Testis (tissue), 3 donors: ENCODE results near the gene DLX3. TPM values are rescaled to one million over a fixed set of nuclear protein-coding genes. Genes with fewer than 3 reads are reported as not detected.

Experiments
- DNase-seq: peaks from one replicate; pipeline ENCODE4 v3.0.0-alpha.2; 2019
- H3K27ac ChIP-seq, 2 donors: fragments of 200-600 bp; sonication (generic); one replicate each; pipeline ENCODE4 v1.5.1; 2019
- H3K27me3 ChIP-seq: fragments of 200-600 bp; sonication (generic); one replicate; pipeline ENCODE4 v1.5.1; 2019
- H3K36me3 ChIP-seq: fragments of 200-600 bp; sonication (generic); one replicate; pipeline ENCODE4 v1.5.1; 2017; ENCODE audit warnings: low read depth; ENCODE audit errors: missing control alignments
- H3K4me1 ChIP-seq: fragments of 200-600 bp; sonication (generic); one replicate; pipeline ENCODE4 v1.5.1; 2019
- H3K4me3 ChIP-seq, 2 donors: fragments of 200-600 bp; sonication (generic); one replicate each; pipeline ENCODE4 v1.5.1; 2017 to 2019
- H3K9me3 ChIP-seq: fragments of 200-600 bp; sonication (generic); one replicate; pipeline ENCODE4 v1.5.1; 2017
- POLR2A ChIP-seq: fragments of 450-650 bp; IDR thresholded peaks from one replicate; pipeline ENCODE4 v1.6.1; 2017; ENCODE audit warnings: antibody characterized with exemption, mild to moderate bottlenecking, moderate library complexity
- WGBS, 2 donors: methylation state at CpG; one replicate each; pipeline ENCODE4 v1.1.5; 2018; 5-methylcytosine and 5-hydroxymethylcytosine counted together
- intact Hi-C: fragments of 100-400 bp; cut with DNase I; formaldehyde crosslinking; loops from one replicate; pipeline ENCODE4 v1.15.1; 2023; ENCODE audit warnings: low total_unique reads
- polyA plus RNA-seq: library from polyadenylated mRNA; stranded (reverse); fragments of 350-450 nt; fragmentation: Illumina TruSeq; extraction: RNeasy Lipid Tissue Mini Kit (QIAGEN cat#74804); gene quantifications from one replicate; pipeline ENCODE4 v1.2.3, GENCODE V29; 2014; ENCODE audit warnings: low read depth, low replicate concordance; ENCODE audit not compliant: insufficient read depth
- total RNA-seq, 2 donors: library from RNA; depleted of rRNA; stranded (reverse); fragments of >200 nt; gene quantifications; one replicate each; pipeline ENCODE4 v1.2.3, GENCODE V29; 2016
- TF ChIP-seq, protein P1 (sequence below), 3 experiments: fragments of 450-650 bp in 2 of 3; fragments of 200-600 bp in 1 of 3; sonication (generic) in 1 of 3; IDR thresholded peaks; one replicate each; pipeline ENCODE4 v1.5.1; 2016 to 2019; ENCODE audit warnings: antibody characterized with exemption in 3 of 3, mild to moderate bottlenecking in 2 of 3, moderate library complexity in 1 of 3

The DLX3 gene
- total and polyA plus RNA-seq, 3 donors from 2014 or later = 1.0 to 1.5 (median 1.4) TPM

DNA sequence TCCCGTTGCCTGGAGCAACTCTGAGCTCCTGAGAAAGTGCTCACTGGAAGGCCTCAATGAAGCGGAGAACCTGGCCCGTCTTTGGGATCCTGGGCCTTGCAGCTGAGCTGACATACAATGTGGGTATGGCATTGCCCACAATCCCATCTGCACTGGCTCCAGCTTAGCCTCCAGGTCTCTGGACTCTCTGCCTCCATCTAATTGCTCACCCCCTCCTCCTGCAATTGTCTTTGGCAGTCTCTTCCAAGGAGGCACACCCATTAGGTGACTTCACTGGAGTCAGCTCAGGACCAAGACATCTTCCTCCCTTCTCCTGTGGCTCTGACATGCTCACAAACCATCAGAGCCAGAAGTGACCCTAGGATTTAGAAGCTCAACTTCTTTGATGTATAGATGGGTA, 24.5 kb downstream of the DLX3 start:
- H3K4me1 ChIP-seq = peaks cover 21% of the 10 kb centered on the region
- H3K27ac ChIP-seq = no peak overlapping the region
- WGBS, 2 donors = 85 to 100% methylated on average over 2 to 3 of the region's 3 CpGs
- no peak for DNase-seq
- intact Hi-C loops = no loop called here
- TF ChIP-seq, protein P1, sequence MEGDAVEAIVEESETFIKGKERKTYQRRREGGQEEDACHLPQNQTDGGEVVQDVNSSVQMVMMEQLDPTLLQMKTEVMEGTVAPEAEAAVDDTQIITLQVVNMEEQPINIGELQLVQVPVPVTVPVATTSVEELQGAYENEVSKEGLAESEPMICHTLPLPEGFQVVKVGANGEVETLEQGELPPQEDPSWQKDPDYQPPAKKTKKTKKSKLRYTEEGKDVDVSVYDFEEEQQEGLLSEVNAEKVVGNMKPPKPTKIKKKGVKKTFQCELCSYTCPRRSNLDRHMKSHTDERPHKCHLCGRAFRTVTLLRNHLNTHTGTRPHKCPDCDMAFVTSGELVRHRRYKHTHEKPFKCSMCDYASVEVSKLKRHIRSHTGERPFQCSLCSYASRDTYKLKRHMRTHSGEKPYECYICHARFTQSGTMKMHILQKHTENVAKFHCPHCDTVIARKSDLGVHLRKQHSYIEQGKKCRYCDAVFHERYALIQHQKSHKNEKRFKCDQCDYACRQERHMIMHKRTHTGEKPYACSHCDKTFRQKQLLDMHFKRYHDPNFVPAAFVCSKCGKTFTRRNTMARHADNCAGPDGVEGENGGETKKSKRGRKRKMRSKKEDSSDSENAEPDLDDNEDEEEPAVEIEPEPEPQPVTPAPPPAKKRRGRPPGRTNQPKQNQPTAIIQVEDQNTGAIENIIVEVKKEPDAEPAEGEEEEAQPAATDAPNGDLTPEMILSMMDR (IDR thresholded peaks at IDR 0.05) = no peak
- TF ChIP-seq POLR2A = no peak
- H3K27me3 ChIP-seq = peaks cover 5% of the 10 kb centered on the region
- H3K9me3 ChIP-seq = no peaks in the 10 kb centered on the region
- no peak overlapping the region for H3K4me3 ChIP-seq
- no peaks in the 10 kb centered on the region for H3K36me3 ChIP-seq

DNA sequence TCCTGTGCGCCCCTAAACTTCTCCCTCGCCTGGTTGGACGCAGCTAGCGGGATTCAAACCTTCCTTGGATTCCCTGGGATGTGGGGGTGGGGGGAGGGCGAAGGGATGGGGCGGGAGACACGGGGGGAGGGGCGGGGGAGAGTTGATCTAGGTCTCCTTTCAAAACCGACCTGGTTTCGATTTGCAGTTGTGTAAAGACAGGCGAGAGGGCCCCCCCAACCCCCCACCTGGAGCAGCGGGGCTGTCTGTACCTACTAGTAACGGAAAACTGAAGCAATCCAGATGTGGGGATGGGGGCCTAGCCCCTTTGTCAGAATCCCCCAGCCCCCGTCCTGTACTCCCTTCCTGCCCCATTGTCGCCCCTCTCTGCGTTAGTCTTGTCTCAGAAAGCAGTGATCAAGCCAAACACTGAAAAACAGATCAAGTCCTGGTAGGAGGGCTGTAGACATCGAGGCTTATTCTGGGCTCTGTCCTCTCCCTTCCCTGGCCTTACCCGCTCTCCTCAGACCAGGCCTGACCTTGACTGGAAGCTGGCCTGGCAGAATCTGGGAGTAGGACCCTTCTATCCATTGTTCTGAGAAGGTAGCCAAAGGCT, 25.1 kb downstream of the DLX3 start:
- DNase-seq = no peak
- H3K4me1 ChIP-seq = peaks cover 23% of the 10 kb centered on the region
- no peak overlapping the region for H3K4me3 ChIP-seq
- intact Hi-C loops = no loop called here
- WGBS, 2 donors = 14 to 33% methylated on average over 9 to 18 of the region's 18 CpGs
- no peaks in the 10 kb centered on the region for H3K9me3 ChIP-seq
- TF ChIP-seq, protein P1 (IDR thresholded peaks at IDR 0.05) = no peak
- TF ChIP-seq POLR2A = no peak
- H3K27ac ChIP-seq = no peak overlapping the region
- H3K36me3 ChIP-seq = no peaks in the 10 kb centered on the region
- peaks cover 6% of the 10 kb centered on the region for H3K27me3 ChIP-seq

DNA sequence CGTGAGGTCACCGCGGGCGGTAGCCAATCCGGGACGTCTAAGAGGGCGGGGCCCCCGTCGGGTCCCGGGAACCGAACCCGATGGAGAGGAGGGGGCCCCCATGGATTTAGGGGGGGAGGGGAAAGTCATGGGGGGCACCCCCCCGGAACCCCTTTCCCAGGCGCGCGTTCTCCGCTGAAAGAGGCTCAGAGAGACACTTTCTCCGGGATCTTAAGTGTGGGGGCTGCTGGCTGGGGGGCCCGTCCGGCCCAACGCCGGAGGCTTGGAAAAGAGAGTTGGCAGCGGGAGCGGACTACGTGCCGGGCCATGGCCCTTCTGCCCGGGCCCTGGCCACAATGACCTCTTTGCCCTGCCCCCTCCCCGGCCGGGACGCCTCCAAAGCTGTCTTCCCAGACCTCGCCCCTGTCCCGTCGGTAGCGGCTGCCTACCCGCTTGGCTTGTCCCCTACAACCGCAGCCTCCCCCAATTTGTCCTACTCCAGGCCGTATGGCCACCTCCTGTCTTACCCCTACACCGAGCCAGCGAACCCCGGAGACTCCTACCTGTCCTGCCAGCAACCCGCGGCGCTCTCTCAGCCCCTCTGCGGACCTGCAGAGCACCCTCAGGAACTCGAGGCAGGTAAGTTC, 25.8 kb downstream of the DLX3 start, which contains the start of gene DLX4:
Gene DLX4 (plus strand): TSS at position 57 of the 626 bp plus-strand sequence. CDS start 279 bp downstream, at position 336.
- Histone ChIP-seq H3K27me3 (peaks cover 12% of the 10 kb centered on the region), H3K27ac (no peak within 1 kb of the TSS), H3K9me3 (no peaks in the 10 kb centered on the region), H3K4me3 (peak within 1 kb of the TSS; percentile 45 to 53), H3K4me1 (peaks cover 28% of the 10 kb centered on the region), H3K36me3 (no peaks in the 10 kb centered on the region)
- DNase-seq = no peak
- 2 to 4% methylated on average over 27 to 35 of the region's 45 CpGs for WGBS, 2 donors
- TF ChIP-seq, protein P1 (IDR thresholded peaks at IDR 0.05) = no peak
- no peak for TF ChIP-seq POLR2A
- intact Hi-C loops = no loop called here

DNA sequence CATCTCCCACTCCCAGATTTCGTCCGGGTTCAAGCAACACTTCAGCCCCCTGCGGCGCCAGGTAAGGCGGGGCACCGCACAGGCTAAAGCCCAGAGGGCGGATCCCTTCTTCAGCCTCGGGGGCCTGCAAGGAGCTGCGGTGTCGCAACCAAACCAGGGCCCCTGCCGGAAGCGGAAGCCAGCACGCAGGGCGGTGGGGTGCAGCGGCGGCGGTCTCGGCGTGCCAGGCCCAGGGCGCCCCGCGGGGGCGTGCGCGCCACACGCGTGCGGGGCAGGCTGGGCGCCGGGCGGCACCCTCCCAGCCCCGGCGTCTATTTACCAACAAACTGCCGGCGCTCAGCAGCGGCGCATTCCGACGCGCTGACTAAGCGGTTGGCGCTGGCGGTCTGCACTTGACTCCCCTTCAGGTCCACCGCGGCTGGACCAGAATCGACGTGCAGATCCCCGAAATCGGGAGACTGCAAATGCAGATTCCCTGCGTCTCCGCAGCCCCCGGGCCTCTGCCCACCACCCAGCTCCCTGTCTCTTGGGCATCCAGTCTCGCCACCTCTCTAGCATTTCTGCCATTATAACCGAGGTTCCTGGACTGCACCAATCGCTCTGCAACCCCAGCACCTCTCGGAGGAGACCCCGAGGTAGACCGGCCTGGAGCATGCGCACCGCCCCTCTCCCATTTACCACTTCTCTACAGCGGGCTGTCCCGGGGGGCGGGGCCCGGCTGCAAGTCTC, 26.5 kb downstream of the DLX3 start:
- peaks cover 32% of the 10 kb centered on the region for H3K4me1 ChIP-seq

More for the DNA sequence above, 26.5 kb downstream of the DLX3 start:
- Histone ChIP-seq H3K27ac (no peak overlapping the region), H3K36me3 (no peaks in the 10 kb centered on the region), H3K4me3 (peak overlapping the region; percentile 45 to 53), H3K27me3 (peaks cover 19% of the 10 kb centered on the region), H3K9me3 (no peaks in the 10 kb centered on the region)
- WGBS, 2 donors = 0 to 2% methylated on average over 13 to 32 of the region's 64 CpGs
- DNase-seq = peak; percentile 69
- TF ChIP-seq POLR2A = no peak
- TF ChIP-seq, protein P1 (IDR thresholded peaks at IDR 0.05) = no peak
- intact Hi-C loops = no loop called here
